ENCODE measurements around the gene SLC1A7. TPM values are rescaled to one million over a fixed set of nuclear protein-coding genes. Genes with fewer than 3 reads are reported as not detected.

The SLC1A7 gene
- total RNA-seq, 6 experiments from 2014 or later = 0.09 TPM; not detected in 5

DNA sequence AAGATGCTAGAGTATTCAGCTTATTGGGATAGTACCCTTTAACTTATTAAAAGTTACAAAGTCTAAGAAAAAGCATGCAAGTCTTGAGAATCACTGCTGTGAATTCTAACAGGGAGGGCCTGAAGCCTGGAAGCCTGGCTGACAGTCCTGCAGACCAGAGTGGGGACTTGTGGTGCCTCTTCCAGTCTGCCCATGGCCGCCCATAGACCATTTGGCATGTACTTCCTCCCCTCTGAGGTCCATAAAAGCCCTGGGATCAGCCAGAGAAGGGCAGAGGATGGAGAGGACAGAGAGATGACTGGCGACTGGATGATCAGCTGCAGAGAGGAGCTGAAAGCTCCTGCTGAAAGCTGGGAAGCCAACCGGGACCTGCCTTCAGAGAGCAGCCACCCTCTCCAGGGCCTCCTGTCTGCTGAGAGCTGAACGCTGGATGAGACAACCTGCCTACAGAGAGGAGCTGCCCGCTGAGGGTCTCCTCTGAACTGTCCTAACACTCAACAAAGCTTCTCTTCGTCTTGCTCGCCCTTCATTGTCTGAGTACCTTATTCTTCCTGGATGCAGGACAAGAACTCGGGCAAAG is 12.5 kb upstream of the SLC1A7 start:
- no peak overlapping the region for H3K4me3 Mint-ChIP-seq
- no peak overlapping the region for H3K27ac Mint-ChIP-seq
- H3K9me3 Mint-ChIP-seq = no peaks in the 10 kb centered on the region
- no peaks in the 10 kb centered on the region; the same call in none of the 2 replicates for H3K27me3 Mint-ChIP-seq (ENCODE audit: insufficient read depth)
- H3K36me3 Mint-ChIP-seq (ENCODE audit: low read depth) = no peaks in the 10 kb centered on the region
- H3K4me1 Mint-ChIP-seq (ENCODE audit: low read depth) = no peaks in the 10 kb centered on the region
- TF ChIP-seq, protein P1, sequence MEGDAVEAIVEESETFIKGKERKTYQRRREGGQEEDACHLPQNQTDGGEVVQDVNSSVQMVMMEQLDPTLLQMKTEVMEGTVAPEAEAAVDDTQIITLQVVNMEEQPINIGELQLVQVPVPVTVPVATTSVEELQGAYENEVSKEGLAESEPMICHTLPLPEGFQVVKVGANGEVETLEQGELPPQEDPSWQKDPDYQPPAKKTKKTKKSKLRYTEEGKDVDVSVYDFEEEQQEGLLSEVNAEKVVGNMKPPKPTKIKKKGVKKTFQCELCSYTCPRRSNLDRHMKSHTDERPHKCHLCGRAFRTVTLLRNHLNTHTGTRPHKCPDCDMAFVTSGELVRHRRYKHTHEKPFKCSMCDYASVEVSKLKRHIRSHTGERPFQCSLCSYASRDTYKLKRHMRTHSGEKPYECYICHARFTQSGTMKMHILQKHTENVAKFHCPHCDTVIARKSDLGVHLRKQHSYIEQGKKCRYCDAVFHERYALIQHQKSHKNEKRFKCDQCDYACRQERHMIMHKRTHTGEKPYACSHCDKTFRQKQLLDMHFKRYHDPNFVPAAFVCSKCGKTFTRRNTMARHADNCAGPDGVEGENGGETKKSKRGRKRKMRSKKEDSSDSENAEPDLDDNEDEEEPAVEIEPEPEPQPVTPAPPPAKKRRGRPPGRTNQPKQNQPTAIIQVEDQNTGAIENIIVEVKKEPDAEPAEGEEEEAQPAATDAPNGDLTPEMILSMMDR (IDR thresholded peaks at IDR 0.05) = no peak
- DNase-seq = no peak

DNA sequence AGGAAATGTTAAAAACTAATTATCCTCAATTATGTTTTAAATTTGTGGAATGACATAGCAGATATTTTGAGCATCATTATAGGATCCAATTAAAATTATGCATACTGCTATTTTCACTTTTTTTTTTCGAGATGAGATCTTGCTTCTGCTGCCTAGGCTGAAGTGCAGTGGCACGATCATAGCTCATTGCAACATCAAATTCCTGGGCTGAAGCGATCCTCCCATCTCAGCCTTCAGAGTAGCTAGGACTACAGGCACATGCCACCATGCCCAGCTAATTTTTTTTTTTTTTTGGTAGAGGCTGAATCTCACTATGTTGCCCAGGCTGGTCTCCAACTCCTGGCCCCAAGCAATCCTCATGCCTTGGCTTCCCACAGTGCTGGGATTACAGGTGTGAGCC is 11.3 kb upstream of the SLC1A7 start:
- TF ChIP-seq, protein P1 (IDR thresholded peaks at IDR 0.05) = no peak
- no peak for DNase-seq
- no peaks in the 10 kb centered on the region; the same call in none of the 2 replicates for H3K27me3 Mint-ChIP-seq (ENCODE audit: insufficient read depth)
- H3K4me3 Mint-ChIP-seq = no peak overlapping the region
- H3K9me3 Mint-ChIP-seq = no peaks in the 10 kb centered on the region
- no peaks in the 10 kb centered on the region for H3K36me3 Mint-ChIP-seq (ENCODE audit: low read depth)
- no peak overlapping the region for H3K27ac Mint-ChIP-seq
- peaks cover 2% of the 10 kb centered on the region for H3K4me1 Mint-ChIP-seq (ENCODE audit: low read depth)

DNA sequence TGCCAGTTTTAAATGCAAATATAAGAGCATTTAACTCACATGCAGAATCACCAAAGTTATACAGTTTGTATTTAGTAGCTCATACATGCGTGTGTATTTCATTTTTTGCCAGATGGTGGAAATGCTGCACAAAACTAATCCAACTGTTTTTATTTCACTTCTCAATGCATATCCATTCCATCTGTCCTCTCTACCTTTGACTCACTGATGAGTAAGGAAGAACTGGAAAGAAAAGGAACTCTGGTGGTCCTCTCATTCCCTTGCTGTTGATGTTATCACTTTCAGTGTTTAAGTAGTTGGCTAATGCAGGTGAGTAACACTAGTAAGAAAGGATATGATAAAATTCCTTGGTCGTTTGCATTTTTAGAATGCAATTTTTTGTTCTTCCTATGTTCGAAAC is 5.7 kb upstream of the SLC1A7 start:
- peak overlapping the region; percentile 57 for H3K4me3 Mint-ChIP-seq
- H3K27ac Mint-ChIP-seq = peak overlapping the region; percentile 70
- no peaks in the 10 kb centered on the region for H3K9me3 Mint-ChIP-seq
- peak; percentile 69 for DNase-seq
- no peaks in the 10 kb centered on the region for H3K36me3 Mint-ChIP-seq (ENCODE audit: low read depth)
- peaks cover 1% of the 10 kb centered on the region; the same call in 1 of the 2 replicates for H3K27me3 Mint-ChIP-seq (ENCODE audit: insufficient read depth)
- TF ChIP-seq, protein P1 (IDR thresholded peaks at IDR 0.05) = no peak
- peaks cover 42% of the 10 kb centered on the region for H3K4me1 Mint-ChIP-seq (ENCODE audit: low read depth)

DNA sequence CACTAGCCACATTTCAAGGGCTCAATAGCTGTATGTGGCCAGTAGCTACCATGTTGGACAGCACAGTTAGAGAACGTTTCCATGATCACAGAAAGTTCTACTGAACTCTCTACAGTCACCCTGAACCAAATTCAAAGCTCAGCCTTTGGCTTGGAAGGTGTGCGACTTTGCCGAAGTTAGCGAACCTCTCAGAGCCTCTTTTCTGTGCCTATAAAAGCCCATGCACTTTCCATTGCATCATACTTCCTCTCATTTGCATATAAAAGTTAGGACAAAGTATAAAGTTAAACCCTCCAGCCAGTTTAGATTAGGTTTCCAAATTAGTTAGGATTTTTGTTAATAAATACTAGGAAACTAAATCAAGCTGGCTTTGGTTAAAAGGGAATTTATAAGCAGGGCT is 4.7 kb upstream of the SLC1A7 start:
- DNase-seq = no peak
- H3K4me3 Mint-ChIP-seq = no peak overlapping the region
- no peaks in the 10 kb centered on the region for H3K9me3 Mint-ChIP-seq
- H3K27ac Mint-ChIP-seq = peak overlapping the region; percentile 97
- no peaks in the 10 kb centered on the region for H3K36me3 Mint-ChIP-seq (ENCODE audit: low read depth)
- H3K4me1 Mint-ChIP-seq (ENCODE audit: low read depth) = peaks cover 42% of the 10 kb centered on the region
- H3K27me3 Mint-ChIP-seq (ENCODE audit: insufficient read depth) = peaks cover 1% of the 10 kb centered on the region; the same call in 1 of the 2 replicates
- TF ChIP-seq, protein P1 (IDR thresholded peaks at IDR 0.05) = no peak

DNA sequence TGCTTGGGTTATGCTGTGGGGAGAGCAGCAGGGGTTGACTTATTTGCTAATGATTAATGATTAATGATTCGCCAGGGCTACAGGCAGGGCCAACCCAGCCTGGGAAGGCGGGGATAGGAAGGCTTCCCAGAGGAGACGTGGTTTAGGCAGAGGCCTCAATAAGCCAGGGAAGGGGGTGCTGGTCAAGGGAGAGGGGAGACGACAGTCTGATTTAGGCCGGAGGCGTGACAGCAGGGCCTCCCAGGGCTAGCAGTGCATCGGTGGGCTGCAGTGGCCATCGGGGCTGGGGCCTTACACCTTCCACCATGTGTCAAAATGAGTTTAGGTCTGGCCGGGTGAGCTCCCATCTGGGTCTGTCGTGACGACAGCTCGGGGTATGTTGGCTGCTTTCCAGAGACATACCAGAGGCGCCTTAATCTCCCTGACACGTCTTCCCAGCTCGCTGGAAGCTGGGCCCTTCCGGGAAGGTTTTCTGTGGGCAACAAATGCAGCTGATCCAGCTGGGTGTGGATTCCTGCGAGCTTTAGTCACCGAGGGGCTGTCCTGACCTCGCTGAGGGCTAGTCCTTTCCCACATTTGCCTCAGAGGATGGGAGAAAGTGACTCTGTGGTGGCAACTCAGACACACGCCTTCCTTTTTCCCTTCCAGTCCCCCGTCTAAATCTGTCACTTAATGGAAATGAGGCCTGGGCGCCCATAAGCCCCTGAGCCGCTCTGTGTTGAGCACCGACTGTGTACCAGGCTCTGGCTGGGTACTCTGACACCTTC is 3.7 kb upstream of the SLC1A7 start:
- DNase-seq = peak; percentile 99
- Mint-ChIP-seq H3K4me3 (peak overlapping the region; percentile 72), H3K36me3 (ENCODE audit: low read depth) (no peaks in the 10 kb centered on the region)

More for the DNA sequence above, 3.7 kb upstream of the SLC1A7 start:
- H3K27ac Mint-ChIP-seq = peak overlapping the region; percentile 97
- H3K4me1 Mint-ChIP-seq (ENCODE audit: low read depth) = peaks cover 42% of the 10 kb centered on the region
- TF ChIP-seq, protein P1 (IDR thresholded peaks at IDR 0.05) = no peak
- H3K27me3 Mint-ChIP-seq (ENCODE audit: insufficient read depth) = peaks cover 1% of the 10 kb centered on the region
- H3K9me3 Mint-ChIP-seq = no peaks in the 10 kb centered on the region
